Neural progenitor cell (in vitro differentiated cells): ENCODE results near the gene EXOC6B.

Experiments used
- CTCF ChIP-seq: fragments of 200-600 bp; sonication (generic); IDR thresholded peaks from 2 replicates; pipeline ENCODE4 v1.5.1; 2017; ENCODE audit warnings: antibody characterized with exemption, mild to moderate bottlenecking
- EZH2 ChIP-seq: fragments of 200-600 bp; sonication (generic); IDR thresholded peaks from 2 replicates; pipeline ENCODE4 v1.6.1; 2017; ENCODE audit warnings: antibody characterized with exemption, mild to moderate bottlenecking, moderate library complexity

GRCh38 chr2:72220170-72220569 is 605.7 kb downstream of the EXOC6B start:
- TF ChIP-seq EZH2 (no peak), CTCF (peak; percentile 52)
